H1 (cell line): ENCODE results near the gene RANBP17.

Experiments used
- CHD2 ChIP-seq: IDR thresholded peaks from 2 replicates; pipeline ENCODE4 v1.6.1; 2012; ENCODE audit warnings: low read length, improper control_type of control experiment
- TEAD4 ChIP-seq: IDR thresholded peaks from 2 replicates; pipeline ENCODE4 v1.6.1; 2012; ENCODE audit warnings: low read depth, low read length, inconsistent platforms, mixed read lengths

GRCh38 chr5:171340042-171340441, 478.2 kb downstream of the RANBP17 start:
- TF ChIP-seq TEAD4 (no peak), CHD2 (no peak)
